ENCODE results near the gene ST7L. TPM values are rescaled to one million over a fixed set of nuclear protein-coding genes. Genes with fewer than 3 reads are reported as not detected.
A peak's percentile ranks its signal among the peaks of the same experiment; 100 is the strongest.

The ST7L gene
- total and polyA plus RNA-seq, 9 of the 15 experiments (the other 6 are each of a cell fraction or from before 2014, with no cell fraction given): 9.0 to 32.5 (median 26.6) TPM

DNA sequence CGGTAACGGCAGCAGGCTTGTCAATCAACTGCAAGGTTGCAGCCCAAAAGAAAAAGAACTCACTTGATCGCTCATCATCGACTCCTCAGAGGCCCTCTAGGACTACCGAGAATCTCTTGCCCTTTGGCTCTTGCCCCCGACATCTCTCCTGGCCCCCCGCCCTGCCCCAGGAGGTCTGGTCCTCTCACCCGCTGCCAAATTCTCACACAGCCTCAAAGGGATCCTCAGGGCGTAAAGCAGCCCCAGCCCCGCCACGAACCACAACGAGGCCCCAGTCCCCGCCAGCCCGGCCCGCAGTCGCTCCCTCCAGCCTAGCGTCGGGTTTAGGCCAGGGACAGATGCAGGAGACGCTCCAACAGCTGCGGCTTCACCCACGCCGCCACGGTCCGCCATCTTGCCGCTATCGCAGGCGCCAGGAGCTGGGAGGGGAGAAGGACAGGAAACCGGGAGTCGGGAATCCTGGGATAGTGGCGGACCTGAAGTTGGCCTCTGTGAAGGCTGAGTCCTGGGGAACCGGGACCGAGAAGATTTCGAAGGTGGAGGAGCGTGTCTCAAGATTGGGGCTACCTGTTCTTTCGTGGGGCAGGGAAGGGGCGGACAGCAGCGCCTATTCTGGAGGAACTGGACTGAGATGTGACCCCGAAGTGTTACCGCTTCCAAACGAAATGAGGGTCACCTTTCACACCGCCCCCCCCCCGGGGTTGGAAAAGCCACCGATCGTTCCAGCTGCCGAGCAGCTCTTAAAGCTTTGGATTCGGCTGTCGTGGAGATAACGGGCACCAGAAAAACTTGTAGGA, at the start of gene ST7L (continued):
- TF ChIP-seq, protein P1, sequence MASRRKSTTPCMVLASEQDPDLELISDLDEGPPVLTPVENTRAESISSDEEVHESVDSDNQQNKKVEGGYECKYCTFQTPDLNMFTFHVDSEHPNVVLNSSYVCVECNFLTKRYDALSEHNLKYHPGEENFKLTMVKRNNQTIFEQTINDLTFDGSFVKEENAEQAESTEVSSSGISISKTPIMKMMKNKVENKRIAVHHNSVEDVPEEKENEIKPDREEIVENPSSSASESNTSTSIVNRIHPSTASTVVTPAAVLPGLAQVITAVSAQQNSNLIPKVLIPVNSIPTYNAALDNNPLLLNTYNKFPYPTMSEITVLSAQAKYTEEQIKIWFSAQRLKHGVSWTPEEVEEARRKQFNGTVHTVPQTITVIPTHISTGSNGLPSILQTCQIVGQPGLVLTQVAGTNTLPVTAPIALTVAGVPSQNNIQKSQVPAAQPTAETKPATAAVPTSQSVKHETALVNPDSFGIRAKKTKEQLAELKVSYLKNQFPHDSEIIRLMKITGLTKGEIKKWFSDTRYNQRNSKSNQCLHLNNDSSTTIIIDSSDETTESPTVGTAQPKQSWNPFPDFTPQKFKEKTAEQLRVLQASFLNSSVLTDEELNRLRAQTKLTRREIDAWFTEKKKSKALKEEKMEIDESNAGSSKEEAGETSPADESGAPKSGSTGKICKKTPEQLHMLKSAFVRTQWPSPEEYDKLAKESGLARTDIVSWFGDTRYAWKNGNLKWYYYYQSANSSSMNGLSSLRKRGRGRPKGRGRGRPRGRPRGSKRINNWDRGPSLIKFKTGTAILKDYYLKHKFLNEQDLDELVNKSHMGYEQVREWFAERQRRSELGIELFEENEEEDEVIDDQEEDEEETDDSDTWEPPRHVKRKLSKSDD (conservative IDR thresholded peaks at IDR 0.05; ENCODE audit: low read length): peak; percentile 73; the same call in 1 of the 2 replicates
- TF ChIP-seq KAT7 (CRISPR knock-in tag; IDR thresholded peaks at IDR 0.05; ENCODE audit: borderline replicate concordance) (peak; percentile 87), ASH1L (IDR thresholded peaks at IDR 0.05; ENCODE audit: borderline replicate concordance, low read depth, partially characterized antibody) (no peak), DPF2 (IDR thresholded peaks at IDR 0.05) (no peak; the same call in 1 of the 2 replicates), ZNF830 (CRISPR knock-in tag; IDR thresholded peaks at IDR 0.05) (no peak), LEF1 (IDR thresholded peaks at IDR 0.05) (0 out of 2 replicates have a peak, but pooled peaks have one; percentile 10), NFE2 (IDR thresholded peaks at IDR 0.05; ENCODE audit: low read depth) (no peak), ELF1 (tag; IDR thresholded peaks at IDR 0.05) (no peak), HMGN3 (IDR thresholded peaks at IDR 0.05; ENCODE audit: borderline replicate concordance, extremely low read depth, insufficient read length, low read depth, low read length) (peak; percentile 53), NFXL1 (CRISPR knock-in tag; IDR thresholded peaks at IDR 0.05) (no peak), KAT2B (IDR thresholded peaks at IDR 0.05; ENCODE audit: low read depth, low read length) (no peak), ZNF57 (CRISPR knock-in tag; IDR thresholded peaks at IDR 0.05) (no peak), CEBPG (CRISPR knock-in tag; IDR thresholded peaks at IDR 0.05) (no peak), CEBPG (tag; conservative IDR thresholded peaks at IDR 0.05 in 1 of 2, IDR thresholded peaks at IDR 0.05 in 1 of 2) (no peak), BDP1 (IDR thresholded peaks at IDR 0.05; ENCODE audit: insufficient read depth, insufficient read length) (no peak), RBM15 (IDR thresholded peaks at IDR 0.05; ENCODE audit: insufficient read depth, low read length) (no peak)
- TF ChIP-seq, protein P2, sequence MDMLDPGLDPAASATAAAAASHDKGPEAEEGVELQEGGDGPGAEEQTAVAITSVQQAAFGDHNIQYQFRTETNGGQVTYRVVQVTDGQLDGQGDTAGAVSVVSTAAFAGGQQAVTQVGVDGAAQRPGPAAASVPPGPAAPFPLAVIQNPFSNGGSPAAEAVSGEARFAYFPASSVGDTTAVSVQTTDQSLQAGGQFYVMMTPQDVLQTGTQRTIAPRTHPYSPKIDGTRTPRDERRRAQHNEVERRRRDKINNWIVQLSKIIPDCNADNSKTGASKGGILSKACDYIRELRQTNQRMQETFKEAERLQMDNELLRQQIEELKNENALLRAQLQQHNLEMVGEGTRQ (CRISPR knock-in tag; IDR thresholded peaks at IDR 0.05): no peak
- TF ChIP-seq, protein P3, sequence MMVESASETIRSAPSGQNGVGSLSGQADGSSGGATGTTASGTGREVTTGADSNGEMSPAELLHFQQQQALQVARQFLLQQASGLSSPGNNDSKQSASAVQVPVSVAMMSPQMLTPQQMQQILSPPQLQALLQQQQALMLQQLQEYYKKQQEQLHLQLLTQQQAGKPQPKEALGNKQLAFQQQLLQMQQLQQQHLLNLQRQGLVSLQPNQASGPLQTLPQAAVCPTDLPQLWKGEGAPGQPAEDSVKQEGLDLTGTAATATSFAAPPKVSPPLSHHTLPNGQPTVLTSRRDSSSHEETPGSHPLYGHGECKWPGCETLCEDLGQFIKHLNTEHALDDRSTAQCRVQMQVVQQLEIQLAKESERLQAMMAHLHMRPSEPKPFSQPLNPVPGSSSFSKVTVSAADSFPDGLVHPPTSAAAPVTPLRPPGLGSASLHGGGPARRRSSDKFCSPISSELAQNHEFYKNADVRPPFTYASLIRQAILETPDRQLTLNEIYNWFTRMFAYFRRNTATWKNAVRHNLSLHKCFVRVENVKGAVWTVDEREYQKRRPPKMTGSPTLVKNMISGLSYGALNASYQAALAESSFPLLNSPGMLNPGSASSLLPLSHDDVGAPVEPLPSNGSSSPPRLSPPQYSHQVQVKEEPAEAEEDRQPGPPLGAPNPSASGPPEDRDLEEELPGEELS (CRISPR knock-in tag; IDR thresholded peaks at IDR 0.05; ENCODE audit: borderline replicate concordance): no peak

Measured in K562 (cell line).